ENCODE measurements around the gene ANKS6. TPM values are rescaled to one million over a fixed set of nuclear protein-coding genes. Genes with fewer than 3 reads are reported as not detected.

ANKS6 gene
- polyA plus RNA-seq, 1 donor from 2014 or later = 16.6 TPM

DNA sequence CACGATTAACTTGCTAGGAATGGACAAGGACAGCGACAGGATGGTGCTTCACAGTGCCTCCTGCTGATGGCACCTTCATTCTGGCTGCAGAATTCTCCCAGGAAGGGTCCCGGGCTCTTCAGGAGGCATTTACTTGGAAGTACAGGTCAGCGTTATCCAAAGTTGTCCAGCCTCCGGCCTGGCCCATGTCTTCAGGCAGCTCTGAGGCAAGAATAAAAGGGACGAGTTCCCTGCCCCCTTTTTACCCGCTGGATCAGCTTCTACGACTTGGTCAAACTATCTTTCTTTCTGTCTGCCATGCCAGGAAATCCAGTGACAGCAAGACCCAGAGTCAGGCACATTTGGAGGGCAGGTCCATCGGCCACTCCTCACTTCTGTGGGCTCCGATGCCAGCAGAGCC is 64.3 kb downstream of the ANKS6 start:
- Histone ChIP-seq H3F3A (ENCODE audit: insufficient read depth, low read length, poor library complexity, severe bottlenecking) (no peaks in the 10 kb centered on the region), H3K79me2 (replicated peaks; ENCODE audit: insufficient read depth, low read length) (no peaks in the 10 kb centered on the region), H2AFZ (ENCODE audit: low read depth, low read length) (no peak overlapping the region), H3K27me3 (ENCODE audit: insufficient read depth, low read depth, low read length) (no peaks in the 10 kb centered on the region), H3K9me3 (ENCODE audit: low read length) (no peaks in the 10 kb centered on the region), H3K4me3 (ENCODE audit: low read length) (no peak overlapping the region), H3K4me2 (ENCODE audit: low read length) (no peak overlapping the region), H3K36me3 (ENCODE audit: insufficient read depth, low read length) (no peaks in the 10 kb centered on the region), H3K9me2 (ENCODE audit: insufficient read depth, low read length) (no peaks in the 10 kb centered on the region), H3K27ac (ENCODE audit: low read length) (no peak overlapping the region), H3K9ac (ENCODE audit: low read length) (no peak overlapping the region), H4K20me1 (ENCODE audit: insufficient read depth) (no peaks in the 10 kb centered on the region)
- TF ChIP-seq EP300 (conservative IDR thresholded peaks at IDR 0.05; ENCODE audit: poor library complexity, severe bottlenecking) (no peak), EZH2 (IDR thresholded peaks at IDR 0.05; ENCODE audit: borderline replicate concordance, insufficient read depth, low read length, poor library complexity, severe bottlenecking) (no peak), POLR2AphosphoS5 (IDR thresholded peaks at IDR 0.05) (no peak), RAD21 (conservative IDR thresholded peaks at IDR 0.05) (no peak), MXI1 (conservative IDR thresholded peaks at IDR 0.05; ENCODE audit: poor library complexity, severe bottlenecking) (no peak), SMC3 (conservative IDR thresholded peaks at IDR 0.05; ENCODE audit: poor library complexity) (no peak), TAF1 (IDR thresholded peaks at IDR 0.05; ENCODE audit: low read depth) (no peak)
- TF ChIP-seq, protein P1, sequence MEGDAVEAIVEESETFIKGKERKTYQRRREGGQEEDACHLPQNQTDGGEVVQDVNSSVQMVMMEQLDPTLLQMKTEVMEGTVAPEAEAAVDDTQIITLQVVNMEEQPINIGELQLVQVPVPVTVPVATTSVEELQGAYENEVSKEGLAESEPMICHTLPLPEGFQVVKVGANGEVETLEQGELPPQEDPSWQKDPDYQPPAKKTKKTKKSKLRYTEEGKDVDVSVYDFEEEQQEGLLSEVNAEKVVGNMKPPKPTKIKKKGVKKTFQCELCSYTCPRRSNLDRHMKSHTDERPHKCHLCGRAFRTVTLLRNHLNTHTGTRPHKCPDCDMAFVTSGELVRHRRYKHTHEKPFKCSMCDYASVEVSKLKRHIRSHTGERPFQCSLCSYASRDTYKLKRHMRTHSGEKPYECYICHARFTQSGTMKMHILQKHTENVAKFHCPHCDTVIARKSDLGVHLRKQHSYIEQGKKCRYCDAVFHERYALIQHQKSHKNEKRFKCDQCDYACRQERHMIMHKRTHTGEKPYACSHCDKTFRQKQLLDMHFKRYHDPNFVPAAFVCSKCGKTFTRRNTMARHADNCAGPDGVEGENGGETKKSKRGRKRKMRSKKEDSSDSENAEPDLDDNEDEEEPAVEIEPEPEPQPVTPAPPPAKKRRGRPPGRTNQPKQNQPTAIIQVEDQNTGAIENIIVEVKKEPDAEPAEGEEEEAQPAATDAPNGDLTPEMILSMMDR (IDR thresholded peaks at IDR 0.05; ENCODE audit: poor library complexity, severe bottlenecking) = no peak
- TF ChIP-seq, protein P2, sequence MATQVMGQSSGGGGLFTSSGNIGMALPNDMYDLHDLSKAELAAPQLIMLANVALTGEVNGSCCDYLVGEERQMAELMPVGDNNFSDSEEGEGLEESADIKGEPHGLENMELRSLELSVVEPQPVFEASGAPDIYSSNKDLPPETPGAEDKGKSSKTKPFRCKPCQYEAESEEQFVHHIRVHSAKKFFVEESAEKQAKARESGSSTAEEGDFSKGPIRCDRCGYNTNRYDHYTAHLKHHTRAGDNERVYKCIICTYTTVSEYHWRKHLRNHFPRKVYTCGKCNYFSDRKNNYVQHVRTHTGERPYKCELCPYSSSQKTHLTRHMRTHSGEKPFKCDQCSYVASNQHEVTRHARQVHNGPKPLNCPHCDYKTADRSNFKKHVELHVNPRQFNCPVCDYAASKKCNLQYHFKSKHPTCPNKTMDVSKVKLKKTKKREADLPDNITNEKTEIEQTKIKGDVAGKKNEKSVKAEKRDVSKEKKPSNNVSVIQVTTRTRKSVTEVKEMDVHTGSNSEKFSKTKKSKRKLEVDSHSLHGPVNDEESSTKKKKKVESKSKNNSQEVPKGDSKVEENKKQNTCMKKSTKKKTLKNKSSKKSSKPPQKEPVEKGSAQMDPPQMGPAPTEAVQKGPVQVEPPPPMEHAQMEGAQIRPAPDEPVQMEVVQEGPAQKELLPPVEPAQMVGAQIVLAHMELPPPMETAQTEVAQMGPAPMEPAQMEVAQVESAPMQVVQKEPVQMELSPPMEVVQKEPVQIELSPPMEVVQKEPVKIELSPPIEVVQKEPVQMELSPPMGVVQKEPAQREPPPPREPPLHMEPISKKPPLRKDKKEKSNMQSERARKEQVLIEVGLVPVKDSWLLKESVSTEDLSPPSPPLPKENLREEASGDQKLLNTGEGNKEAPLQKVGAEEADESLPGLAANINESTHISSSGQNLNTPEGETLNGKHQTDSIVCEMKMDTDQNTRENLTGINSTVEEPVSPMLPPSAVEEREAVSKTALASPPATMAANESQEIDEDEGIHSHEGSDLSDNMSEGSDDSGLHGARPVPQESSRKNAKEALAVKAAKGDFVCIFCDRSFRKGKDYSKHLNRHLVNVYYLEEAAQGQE (IDR thresholded peaks at IDR 0.05; ENCODE audit: borderline replicate concordance) = no peak

DNA sequence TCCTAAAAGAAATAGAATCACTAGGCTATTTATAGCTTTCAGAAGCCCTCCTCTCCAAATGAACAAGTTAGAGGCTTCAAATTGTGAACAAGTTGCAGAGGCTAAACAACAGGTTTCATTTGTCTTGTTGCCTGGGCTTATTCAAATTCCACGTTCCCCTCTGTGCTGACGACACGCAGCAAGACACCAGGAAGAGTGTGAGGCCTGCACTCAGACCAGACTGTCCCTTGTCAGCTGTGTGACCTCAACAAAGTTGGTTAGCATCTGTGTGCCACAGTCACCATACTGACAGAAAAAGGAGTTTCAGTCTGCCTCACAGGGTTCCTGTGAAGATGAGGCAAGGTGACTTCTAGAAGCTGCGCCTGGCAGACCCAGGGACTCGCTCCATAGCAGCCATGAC is 65.5 kb downstream of the ANKS6 start:
- Histone ChIP-seq H3K9ac (ENCODE audit: low read length) (no peak overlapping the region), H2AFZ (ENCODE audit: low read depth, low read length) (no peak overlapping the region), H3K9me2 (ENCODE audit: insufficient read depth, low read length) (no peaks in the 10 kb centered on the region), H3K4me2 (ENCODE audit: low read length) (no peak overlapping the region), H3K27me3 (ENCODE audit: insufficient read depth, low read depth, low read length) (no peaks in the 10 kb centered on the region), H3F3A (ENCODE audit: insufficient read depth, low read length, poor library complexity, severe bottlenecking) (no peaks in the 10 kb centered on the region), H3K36me3 (ENCODE audit: insufficient read depth, low read length) (no peaks in the 10 kb centered on the region), H3K4me3 (ENCODE audit: low read length) (no peak overlapping the region), H3K27ac (ENCODE audit: low read length) (no peak overlapping the region), H4K20me1 (ENCODE audit: insufficient read depth) (no peaks in the 10 kb centered on the region), H3K9me3 (ENCODE audit: low read length) (no peaks in the 10 kb centered on the region), H3K79me2 (replicated peaks; ENCODE audit: insufficient read depth, low read length) (no peaks in the 10 kb centered on the region)
- TF ChIP-seq, protein P2 (IDR thresholded peaks at IDR 0.05; ENCODE audit: borderline replicate concordance) = no peak
- no peak for TF ChIP-seq SMC3 (conservative IDR thresholded peaks at IDR 0.05; ENCODE audit: poor library complexity)
- TF ChIP-seq RAD21 (conservative IDR thresholded peaks at IDR 0.05) = no peak
- TF ChIP-seq EZH2 (IDR thresholded peaks at IDR 0.05; ENCODE audit: borderline replicate concordance, insufficient read depth, low read length, poor library complexity, severe bottlenecking) = no peak
- TF ChIP-seq EP300 (conservative IDR thresholded peaks at IDR 0.05; ENCODE audit: poor library complexity, severe bottlenecking) = no peak
- TF ChIP-seq TAF1 (IDR thresholded peaks at IDR 0.05; ENCODE audit: low read depth) = no peak

Data from neural cell (in vitro differentiated cells).